T-cell (primary cell): ENCODE data around the gene PTPRM. TPM values are rescaled to one million over a fixed set of nuclear protein-coding genes. Genes with fewer than 3 reads are reported as not detected.
"Not testable (repeated sequence)": the region's sequence is repeated elsewhere in the genome, so short reads cannot be mapped to it uniquely, and the experiment has no call there.

Source experiments
- ATAC-seq, 4 experiments: fragments of 200-7000 bp in 3 of 4; fragments of 150-1000 bp in 1 of 4; cut with Tn5 transposase; replicated peaks in 1 of 4; 1 replicate in 3 of 4; 2 replicates in 1 of 4; pipeline ENCODE4 v1.10.0; 2021; ENCODE audit warnings: moderate library complexity in 3 of 4, mild to moderate bottlenecking in 2 of 4, moderate number of reproducible peaks in 1 of 4
- CTCF ChIA-PET, 2 donors: fragments of 300-600 bp; sonication (Branson Sonifier 250); formaldehyde crosslinking; loops; one replicate each; lab custom pipeline; 2022; ENCODE audit warnings: antibody characterized with exemption in 2 of 2; lab: Charles Lee
- POLR2A ChIA-PET, 2 donors: fragments of 300-600 bp; sonication (Branson Sonifier 250); formaldehyde crosslinking; loops; one replicate each; lab custom pipeline; 2022; ENCODE audit warnings: antibody characterized with exemption in 2 of 2; lab: Charles Lee
- DNase-seq, 35 experiments: peaks; one replicate each; pipeline versions ENCODE4 v3.0.0 to v3.0.0-alpha.2; 2013 to 2023
- H3K27ac ChIP-seq: one replicate; pipeline ENCODE4 v1.5.1; 2013; ENCODE audit warnings: low read length
- H3K27me3 ChIP-seq, 2 experiments: replicated peaks in 1 of 2; 1 replicate in 1 of 2; 2 replicates in 1 of 2; pipeline versions ENCODE4 v1.6.1 to v1.7.0; 2013; ENCODE audit warnings: low read length in 1 of 2, mixed read lengths in 1 of 2; ENCODE audit not compliant: control insufficient read depth in 2 of 2, insufficient read depth in 2 of 2; ENCODE audit errors: extremely low read depth in 1 of 2
- H3K36me3 ChIP-seq, 2 donors: 1 replicate in 1 of 2; 2 replicates in 1 of 2; pipeline versions ENCODE4 v1.6.1 to v1.7.0; 2013; ENCODE audit warnings: low read length in 1 of 2; ENCODE audit not compliant: control insufficient read depth in 2 of 2, insufficient read depth in 1 of 2; ENCODE audit errors: extremely low read depth in 1 of 2
- H3K4me1 ChIP-seq, 2 experiments: 1 replicate in 1 of 2; 2 replicates in 1 of 2; pipeline versions ENCODE4 v1.6.1 to v1.7.0; 2013; ENCODE audit warnings: low read length in 2 of 2, mixed read lengths in 1 of 2; ENCODE audit not compliant: insufficient read depth in 2 of 2, control insufficient read depth in 1 of 2; ENCODE audit errors: extremely low read depth in 1 of 2
- H3K4me3 ChIP-seq, 2 donors: 1 replicate in 1 of 2; 2 replicates in 1 of 2; pipeline versions ENCODE4 v1.5.1 to v1.7.0; 2013; ENCODE audit warnings: mild to moderate bottlenecking in 2 of 2, low read length in 1 of 2, moderate library complexity in 1 of 2; ENCODE audit not compliant: control insufficient read depth in 1 of 2; ENCODE audit errors: extremely low read depth in 1 of 2
- H3K9me3 ChIP-seq: 2 replicates; pipeline ENCODE4 v1.7.0; 2013
- H3K27ac Mint-ChIP-seq, 2 donors: one replicate each; pipeline ENCODE4 v1.8.0; 2020 to 2021; ENCODE audit warnings: mild to moderate bottlenecking in 2 of 2, mixed read lengths in 2 of 2
- H3K27me3 Mint-ChIP-seq, 2 donors: one replicate each; pipeline ENCODE4 v1.8.0; 2021 to 2022; ENCODE audit warnings: mixed read lengths in 2 of 2
- H3K36me3 Mint-ChIP-seq: one replicate; pipeline ENCODE4 v1.8.0; 2021; ENCODE audit warnings: mixed read lengths
- H3K4me1 Mint-ChIP-seq, 3 donors: one replicate each; pipeline ENCODE4 v1.8.0; 2020 to 2022; ENCODE audit warnings: mixed read lengths in 3 of 3, mild to moderate bottlenecking in 1 of 3
- H3K4me3 Mint-ChIP-seq, 3 donors: one replicate each; pipeline ENCODE4 v1.8.0; 2020 to 2022; ENCODE audit warnings: mild to moderate bottlenecking in 3 of 3, mixed read lengths in 3 of 3, moderate library complexity in 3 of 3
- H3K9me3 Mint-ChIP-seq, 3 donors: one replicate each; pipeline ENCODE4 v1.8.0; 2020 to 2022; ENCODE audit warnings: mixed read lengths in 3 of 3
- WGBS: methylation state at CpG from one replicate; pipeline ENCODE4 v1.1.5; 2013; ENCODE audit warnings: missing lambda C conversion rate; ENCODE audit not compliant: insufficient coverage; 5-methylcytosine and 5-hydroxymethylcytosine counted together
- total RNA-seq, 35 experiments: library from RNA in 6 of 35; stranded (reverse) in 6 of 35; fragments of 120-200 nt in 1 of 35; gene quantifications; one replicate each; pipeline versions ENCODE4 v1.2.1 to v1.2.4 and lab custom pipeline; 2013 to 2026

Gene PTPRM
- total RNA-seq, 5 donors from 2014 or later (not counting 1 experiment from before 2014, with no cell fraction given), result 4.1 to 47.4 (median 7.1) TPM

DNA sequence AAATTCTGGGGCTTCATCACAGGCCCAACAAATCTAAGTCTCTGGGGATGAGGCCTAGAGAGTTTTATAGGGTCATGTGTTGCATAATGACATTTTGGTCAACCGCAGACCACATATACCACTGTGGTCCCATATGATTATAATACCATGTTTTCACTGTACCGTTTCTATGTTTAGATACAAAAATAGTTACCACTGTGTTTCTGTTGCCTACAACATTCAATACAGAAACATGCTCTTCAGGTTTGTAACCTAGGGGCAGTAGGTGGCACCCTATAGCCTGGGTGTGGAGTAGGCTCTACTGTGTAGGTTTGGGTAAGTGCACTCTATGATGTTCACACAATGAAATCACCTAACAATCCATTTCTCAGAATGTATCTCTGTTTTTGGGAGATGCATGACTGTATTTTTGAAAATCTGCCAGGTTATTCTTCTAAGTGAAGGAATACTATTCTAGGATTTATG is 485.2 kb downstream of the PTPRM start:
- H3K9me3 ChIP-seq, result no peaks in the 10 kb centered on the region
- H3K27me3 ChIP-seq, result no peaks in the 10 kb centered on the region
- DNase-seq (peak in 11 of 35 experiments; percentile 0 to 58 (median 6)), ATAC-seq (peak in 2 of 4 experiments; percentile 50 to 66)
- H3K4me1 Mint-ChIP-seq, result peaks cover 0 to 24% (median 13%) of the 10 kb centered on the region in 3 donors
- no peaks in the 10 kb centered on the region for H3K27me3 Mint-ChIP-seq
- H3K4me3 Mint-ChIP-seq, result no peak overlapping the region
- WGBS, result no CpG with 5 or more reads among the region's 2 CpGs
- H3K27ac Mint-ChIP-seq, result no peak overlapping the region
- H3K27ac ChIP-seq, result peak overlapping the region; percentile 30
- POLR2A ChIA-PET, result no interaction called here
- H3K4me3 ChIP-seq, result no peak overlapping the region
- H3K9me3 Mint-ChIP-seq, result peaks cover 0 to 3% (median 2%) of the 10 kb centered on the region in 3 donors
- CTCF ChIA-PET, result interaction anchor here in 1 of 2 donors (0.6 kb wide), 1 partner anchor 316 kb away, joined by 5 read pairs; no protein-coding TSS in a partner anchor
- H3K36me3 Mint-ChIP-seq, result no peaks in the 10 kb centered on the region
- no peaks in the 10 kb centered on the region for H3K36me3 ChIP-seq
- peaks cover 5 to 18% of the 10 kb centered on the region in 2 experiments for H3K4me1 ChIP-seq

GRCh38 chr18:8056723-8057122 is 489.6 kb downstream of the PTPRM start:
- Histone ChIP-seq H3K36me3 (no peaks in the 10 kb centered on the region), H3K27me3 (no peaks in the 10 kb centered on the region), H3K4me1 (peaks cover 0 to 7% of the 10 kb centered on the region in 2 experiments), H3K9me3 (no peaks in the 10 kb centered on the region), H3K4me3 (no peak overlapping the region), H3K27ac (no peak overlapping the region)
- Mint-ChIP-seq H3K9me3 (peaks cover 0 to 2% (median 0%) of the 10 kb centered on the region in 3 donors), H3K27ac (no peak overlapping the region), H3K4me3 (no peak overlapping the region), H3K27me3 (no peaks in the 10 kb centered on the region), H3K4me1 (peaks cover 0 to 9% (median 6%) of the 10 kb centered on the region in 3 donors), H3K36me3 (no peaks in the 10 kb centered on the region)
- WGBS, result no CpG with 5 or more reads among the region's 1 CpG
- no peak for DNase-seq
- ChIA-PET CTCF (no interaction called here), POLR2A (no interaction called here)
- no peak for ATAC-seq

- H3K4me1 Mint-ChIP-seq, POLR2A ChIA-PET, H3K27me3 ChIP-seq, H3K9me3 ChIP-seq, CTCF ChIA-PET, H3K4me3 ChIP-seq, H3K36me3 ChIP-seq, H3K27ac ChIP-seq, H3K9me3 Mint-ChIP-seq, ATAC-seq, H3K4me1 ChIP-seq, H3K27me3 Mint-ChIP-seq, H3K36me3 Mint-ChIP-seq, DNase-seq: not testable (repeated sequence)
- peak overlapping the region; percentile 39 to 69 (median 53) for H3K4me3 Mint-ChIP-seq
- WGBS, result 76% methylated on average over 5 of the region's 22 CpGs
- peak overlapping the region in 1 of 2 donors; percentile 45 for H3K27ac Mint-ChIP-seq
Observed at GRCh38 chr18:8063152-8063551, 496.0 kb downstream of the PTPRM start.

DNA sequence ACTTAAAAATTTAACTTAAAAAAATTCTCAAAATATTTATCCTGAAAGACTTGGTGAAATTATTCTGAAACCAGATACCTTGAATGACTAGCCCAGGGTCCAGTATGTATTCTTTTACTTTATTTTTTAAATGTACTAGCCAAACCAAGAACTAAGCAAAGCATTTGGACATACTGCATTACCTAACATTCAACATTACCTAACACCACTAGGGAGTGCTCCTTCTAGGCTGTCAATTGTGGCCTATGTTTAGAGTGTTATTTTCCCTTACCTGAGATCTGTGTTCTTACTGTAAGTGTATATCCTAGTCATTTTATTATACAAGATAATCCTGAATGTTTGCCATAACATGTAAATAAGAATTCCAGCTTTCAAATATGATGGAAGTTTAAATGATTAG is 496.6 kb downstream of the PTPRM start:
- Mint-ChIP-seq H3K9me3 (no peaks in the 10 kb centered on the region), H3K27ac (no peak overlapping the region), H3K36me3 (no peaks in the 10 kb centered on the region), H3K4me3 (peak overlapping the region in 1 of 3 donors; percentile 53), H3K27me3 (no peaks in the 10 kb centered on the region), H3K4me1 (no peaks in the 10 kb centered on the region)
- Histone ChIP-seq H3K4me1 (no peaks in the 10 kb centered on the region), H3K27me3 (no peaks in the 10 kb centered on the region), H3K9me3 (no peaks in the 10 kb centered on the region), H3K36me3 (no peaks in the 10 kb centered on the region), H3K4me3 (no peak overlapping the region), H3K27ac (no peak overlapping the region)
- ATAC-seq, result no peak
- no peak for DNase-seq
- POLR2A ChIA-PET, result no interaction called here
- CTCF ChIA-PET, result no interaction called here

DNA sequence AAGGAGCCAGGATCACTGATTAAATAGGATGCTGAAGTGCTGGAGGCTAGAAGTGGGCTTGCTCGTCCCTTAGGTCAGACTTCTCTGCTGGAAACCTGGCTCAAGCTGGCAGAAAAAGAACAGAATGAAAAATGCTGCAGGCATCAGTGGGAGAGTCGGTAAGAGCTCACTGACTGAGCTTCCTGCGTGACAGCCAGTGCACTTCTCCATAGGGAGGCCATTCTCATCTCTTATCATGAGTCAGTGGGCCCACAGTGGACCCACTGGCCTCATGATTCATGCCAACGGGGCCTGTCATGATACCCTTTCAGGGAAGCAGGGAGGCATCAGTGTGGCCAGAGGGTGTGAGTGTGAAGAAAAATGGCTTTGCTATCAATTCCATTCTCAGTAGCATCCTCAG is 498.2 kb downstream of the PTPRM start:
- ChIA-PET CTCF (no interaction called here), POLR2A (no interaction called here)
- Mint-ChIP-seq H3K4me3 (no peak overlapping the region), H3K4me1 (no peaks in the 10 kb centered on the region), H3K27ac (no peak overlapping the region), H3K36me3 (no peaks in the 10 kb centered on the region), H3K9me3 (peaks cover 0 to 4% (median 0%) of the 10 kb centered on the region in 3 donors), H3K27me3 (no peaks in the 10 kb centered on the region)
- no peaks in the 10 kb centered on the region for H3K36me3 ChIP-seq
- no peak overlapping the region for H3K27ac ChIP-seq
- DNase-seq, result no peak
- no peaks in the 10 kb centered on the region for H3K4me1 ChIP-seq
- ATAC-seq, result no peak
- H3K4me3 ChIP-seq, result no peak overlapping the region
- no peaks in the 10 kb centered on the region for H3K9me3 ChIP-seq
- H3K27me3 ChIP-seq, result no peaks in the 10 kb centered on the region
- WGBS, result 76% methylated on average over 3 of the region's 4 CpGs

- Histone ChIP-seq H3K9me3 (no peaks in the 10 kb centered on the region), H3K4me1 (no peaks in the 10 kb centered on the region), H3K4me3 (no peak overlapping the region), H3K27me3 (no peaks in the 10 kb centered on the region), H3K27ac (no peak overlapping the region), H3K36me3 (no peaks in the 10 kb centered on the region)
- DNase-seq (no peak), ATAC-seq (no peak)
- WGBS, result no CpG with 5 or more reads among the region's 1 CpG
- Mint-ChIP-seq H3K4me3 (no peak overlapping the region), H3K4me1 (no peaks in the 10 kb centered on the region), H3K27me3 (no peaks in the 10 kb centered on the region), H3K36me3 (no peaks in the 10 kb centered on the region), H3K27ac (no peak overlapping the region), H3K9me3 (peaks cover 0 to 4% (median 0%) of the 10 kb centered on the region in 3 donors)
- CTCF ChIA-PET, result no interaction called here
- POLR2A ChIA-PET, result no interaction called here
Observed at GRCh38 chr18:8065773-8066172, 498.7 kb downstream of the PTPRM start.

DNA sequence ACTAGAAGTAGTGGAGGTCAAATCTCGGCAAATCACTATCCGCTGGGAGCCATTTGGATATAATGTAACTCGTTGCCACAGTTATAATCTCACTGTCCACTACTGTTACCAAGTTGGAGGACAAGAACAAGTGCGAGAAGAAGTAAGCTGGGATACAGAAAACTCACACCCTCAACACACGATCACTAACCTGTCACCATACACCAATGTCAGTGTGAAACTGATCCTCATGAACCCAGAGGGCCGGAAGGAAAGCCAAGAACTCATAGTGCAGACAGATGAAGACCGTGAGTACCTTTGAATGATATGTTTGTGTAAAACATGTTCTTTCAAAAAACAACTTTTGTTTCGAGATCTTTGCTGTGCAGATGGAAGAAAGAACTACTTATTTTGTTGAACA is 502.6 kb downstream of the PTPRM start:
- Histone ChIP-seq H3K27me3 (no peaks in the 10 kb centered on the region), H3K4me3 (no peak overlapping the region), H3K27ac (no peak overlapping the region), H3K4me1 (no peaks in the 10 kb centered on the region), H3K9me3 (no peaks in the 10 kb centered on the region), H3K36me3 (no peaks in the 10 kb centered on the region)
- Mint-ChIP-seq H3K9me3 (peaks cover 0 to 4% (median 3%) of the 10 kb centered on the region in 3 donors), H3K27ac (no peak overlapping the region), H3K4me1 (no peaks in the 10 kb centered on the region), H3K36me3 (no peaks in the 10 kb centered on the region), H3K27me3 (no peaks in the 10 kb centered on the region), H3K4me3 (no peak overlapping the region)
- WGBS, result 90% methylated on average over 2 of the region's 8 CpGs
- DNase-seq (no peak), ATAC-seq (no peak)
- CTCF ChIA-PET, result no interaction called here
- POLR2A ChIA-PET, result no interaction called here
